SK-N-SH treated with all-trans-retinoic acid at 6 μM for 48 hours (cell line): ENCODE measurements around the gene LCA5.

Source experiments
- ATAC-seq: fragments of 200-7000 bp; cut with Tn5 transposase; 3 replicates; pipeline ENCODE4 v1.9.1; 2020; ENCODE audit warnings: mild to moderate bottlenecking, moderate library complexity
- ARNTL ChIP-seq: fragments of 450-650 bp; formaldehyde crosslinking; IDR thresholded peaks from 2 replicates; pipeline ENCODE4 v1.5.0; 2020; ENCODE audit warnings: low read depth, mild to moderate bottlenecking, moderate library complexity, borderline replicate concordance
- BACH2 ChIP-seq: fragments of 250-450 bp; sonication (Bioruptor Pico); IDR thresholded peaks from 2 replicates; pipeline ENCODE4 v1.9.0; 2021; ENCODE audit warnings: mild to moderate bottlenecking, borderline replicate concordance
- CREB5 ChIP-seq: fragments of 250-450 bp; sonication (Bioruptor Pico); IDR thresholded peaks from 2 replicates; pipeline ENCODE4 v1.5.1; 2020; ENCODE audit warnings: low read depth, mild to moderate bottlenecking, moderate library complexity
- CSDC2 ChIP-seq: fragments of 250-450 bp; sonication (Bioruptor Pico); IDR thresholded peaks from 2 replicates; pipeline ENCODE4 v1.5.0; 2020; ENCODE audit warnings: mild to moderate bottlenecking, moderate library complexity
- ESRRG ChIP-seq: fragments of 250-450 bp; sonication (Bioruptor Pico); IDR thresholded peaks from 2 replicates; pipeline ENCODE4 v1.6.1; 2021; ENCODE audit warnings: mild to moderate bottlenecking
- GLIS3 ChIP-seq: fragments of 250-450 bp; sonication (Bioruptor Pico); IDR thresholded peaks from 2 replicates; pipeline ENCODE4 v1.5.0; 2020; ENCODE audit warnings: mild to moderate bottlenecking, moderate library complexity
- ISL1 ChIP-seq: fragments of 250-450 bp; sonication (Bioruptor Pico); IDR thresholded peaks from 2 replicates; pipeline ENCODE4 v2.1.2; 2022; ENCODE audit warnings: mild to moderate bottlenecking, moderate library complexity
- OSR1 ChIP-seq: fragments of 250-450 bp; sonication (Bioruptor Pico); IDR thresholded peaks from 2 replicates; pipeline ENCODE4 v1.8.0; 2022; ENCODE audit warnings: moderate library complexity, mild to moderate bottlenecking, inconsistent platforms
- PATZ1 ChIP-seq: fragments of 250-450 bp; sonication (Bioruptor Pico); IDR thresholded peaks from 2 replicates; pipeline ENCODE4 v1.8.0; 2020; ENCODE audit warnings: mild to moderate bottlenecking, moderate library complexity, borderline replicate concordance
- PPARA ChIP-seq: fragments of 250-450 bp; sonication (Bioruptor Pico); IDR thresholded peaks from 2 replicates; pipeline ENCODE4 v1.5.0; 2020; ENCODE audit warnings: mild to moderate bottlenecking, borderline replicate concordance
- RARB ChIP-seq: fragments of 250-450 bp; sonication (Bioruptor Pico); IDR thresholded peaks from 2 replicates; pipeline ENCODE4 v1.8.0; 2021; ENCODE audit warnings: mild to moderate bottlenecking, moderate library complexity
- SNAI2 ChIP-seq: fragments of 250-450 bp; sonication (Bioruptor Pico); IDR thresholded peaks from 2 replicates; pipeline ENCODE4 v1.5.0; 2020; ENCODE audit warnings: mild to moderate bottlenecking, moderate library complexity
- TCF4 ChIP-seq: fragments of 250-450 bp; sonication (Bioruptor Pico); IDR thresholded peaks from 2 replicates; pipeline ENCODE4 v1.8.0; 2021; ENCODE audit warnings: mild to moderate bottlenecking, moderate library complexity, borderline replicate concordance
- TOX ChIP-seq: fragments of 250-450 bp; sonication (Bioruptor Pico); IDR thresholded peaks from 2 replicates; pipeline ENCODE4 v1.8.0; 2021; ENCODE audit warnings: mild to moderate bottlenecking, moderate library complexity, borderline replicate concordance
- ZFP3 ChIP-seq: fragments of 250-450 bp; sonication (Bioruptor Pico); IDR thresholded peaks from 2 replicates; pipeline ENCODE4 v1.5.0; 2020; ENCODE audit warnings: mild to moderate bottlenecking, moderate library complexity
- ZNF565 ChIP-seq: fragments of 450-650 bp; formaldehyde crosslinking; conservative IDR thresholded peaks from 2 replicates; pipeline ENCODE4 v1.5.0; 2020; ENCODE audit warnings: low read depth, mild to moderate bottlenecking, moderate library complexity
- ZNF70 ChIP-seq: fragments of 450-650 bp; formaldehyde crosslinking; IDR thresholded peaks from 2 replicates; pipeline ENCODE4 v1.5.0; 2020; ENCODE audit warnings: mild to moderate bottlenecking, moderate library complexity
- ZNF8 ChIP-seq: fragments of 450-650 bp; formaldehyde crosslinking; IDR thresholded peaks from 2 replicates; pipeline ENCODE4 v1.5.0; 2020; ENCODE audit warnings: mild to moderate bottlenecking, moderate library complexity
- TF ChIP-seq, protein P1 (sequence below): fragments of 250-450 bp; sonication (Bioruptor Pico); IDR thresholded peaks from 2 replicates; pipeline ENCODE4 v1.8.0; 2021; ENCODE audit warnings: low read depth, mild to moderate bottlenecking, moderate library complexity, borderline replicate concordance
- TF ChIP-seq, protein P2 (sequence below): fragments of 250-450 bp; sonication (Bioruptor Pico); IDR thresholded peaks from 2 replicates; pipeline ENCODE4 v1.5.1; 2021; ENCODE audit warnings: mild to moderate bottlenecking, moderate library complexity
- TF ChIP-seq, protein P3 (sequence below): fragments of 250-450 bp; sonication (Bioruptor Pico); IDR thresholded peaks from 2 replicates; pipeline ENCODE4 v1.5.0; 2020; ENCODE audit warnings: mild to moderate bottlenecking, moderate library complexity

The LCA5 gene

GRCh38 chr6:79524065-79524464, 13.2 kb downstream of the LCA5 start (continued):
- TF ChIP-seq, protein P1, sequence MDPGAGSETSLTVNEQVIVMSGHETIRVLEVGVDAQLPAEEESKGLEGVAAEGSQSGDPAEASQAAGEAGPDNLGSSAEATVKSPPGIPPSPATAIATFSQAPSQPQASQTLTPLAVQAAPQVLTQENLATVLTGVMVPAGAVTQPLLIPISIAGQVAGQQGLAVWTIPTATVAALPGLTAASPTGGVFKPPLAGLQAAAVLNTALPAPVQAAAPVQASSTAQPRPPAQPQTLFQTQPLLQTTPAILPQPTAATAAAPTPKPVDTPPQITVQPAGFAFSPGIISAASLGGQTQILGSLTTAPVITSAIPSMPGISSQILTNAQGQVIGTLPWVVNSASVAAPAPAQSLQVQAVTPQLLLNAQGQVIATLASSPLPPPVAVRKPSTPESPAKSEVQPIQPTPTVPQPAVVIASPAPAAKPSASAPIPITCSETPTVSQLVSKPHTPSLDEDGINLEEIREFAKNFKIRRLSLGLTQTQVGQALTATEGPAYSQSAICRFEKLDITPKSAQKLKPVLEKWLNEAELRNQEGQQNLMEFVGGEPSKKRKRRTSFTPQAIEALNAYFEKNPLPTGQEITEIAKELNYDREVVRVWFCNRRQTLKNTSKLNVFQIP, result no peak
- TF ChIP-seq CREB5 (CRISPR knock-in tag), result no peak

GRCh38 chr6:79522609-79523008, 14.6 kb downstream of the LCA5 start:
- ATAC-seq, result no peak
- TF ChIP-seq RARB (CRISPR knock-in tag) (no peak), CSDC2 (CRISPR knock-in tag) (no peak), ZFP3 (CRISPR knock-in tag) (no peak), PATZ1 (CRISPR knock-in tag) (no peak), ESRRG (CRISPR knock-in tag) (no peak), TCF4 (CRISPR knock-in tag) (no peak), OSR1 (CRISPR knock-in tag) (no peak), GLIS3 (no peak), ZNF565 (no peak), TOX (CRISPR knock-in tag) (no peak), BACH2 (CRISPR knock-in tag) (no peak), ZNF8 (CRISPR knock-in tag) (no peak), SNAI2 (CRISPR knock-in tag) (no peak), ARNTL (CRISPR knock-in tag) (no peak), ISL1 (CRISPR knock-in tag) (no peak), CREB5 (CRISPR knock-in tag) (no peak)
- TF ChIP-seq, protein P2, sequence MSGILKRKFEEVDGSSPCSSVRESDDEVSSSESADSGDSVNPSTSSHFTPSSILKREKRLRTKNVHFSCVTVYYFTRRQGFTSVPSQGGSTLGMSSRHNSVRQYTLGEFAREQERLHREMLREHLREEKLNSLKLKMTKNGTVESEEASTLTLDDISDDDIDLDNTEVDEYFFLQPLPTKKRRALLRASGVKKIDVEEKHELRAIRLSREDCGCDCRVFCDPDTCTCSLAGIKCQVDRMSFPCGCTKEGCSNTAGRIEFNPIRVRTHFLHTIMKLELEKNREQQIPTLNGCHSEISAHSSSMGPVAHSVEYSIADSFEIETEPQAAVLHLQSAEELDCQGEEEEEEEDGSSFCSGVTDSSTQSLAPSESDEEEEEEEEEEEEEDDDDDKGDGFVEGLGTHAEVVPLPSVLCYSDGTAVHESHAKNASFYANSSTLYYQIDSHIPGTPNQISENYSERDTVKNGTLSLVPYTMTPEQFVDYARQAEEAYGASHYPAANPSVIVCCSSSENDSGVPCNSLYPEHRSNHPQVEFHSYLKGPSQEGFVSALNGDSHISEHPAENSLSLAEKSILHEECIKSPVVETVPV (CRISPR knock-in tag), result no peak
- TF ChIP-seq, protein P1, result no peak

DNA sequence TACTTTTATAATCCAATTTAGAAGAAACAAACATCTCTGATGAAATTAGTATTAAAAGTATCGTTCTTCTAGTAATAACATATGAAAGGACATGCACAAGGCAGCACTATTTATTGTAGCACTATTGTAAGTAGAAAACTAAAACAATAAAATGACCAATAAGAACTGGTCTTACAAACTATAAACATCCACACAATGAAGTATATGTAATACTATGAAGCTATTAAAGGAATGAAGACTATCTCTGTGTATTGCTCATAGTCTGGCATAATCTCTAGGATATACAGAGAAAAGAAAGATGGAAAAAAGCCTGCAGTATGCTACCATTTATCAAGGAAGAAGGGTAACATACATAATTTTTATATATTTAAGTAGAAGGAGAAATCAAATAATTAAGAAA, 16.7 kb downstream of the LCA5 start:
- no peak for ATAC-seq
- no peak for TF ChIP-seq GLIS3
- TF ChIP-seq, protein P1, result no peak
- no peak for TF ChIP-seq ZNF565
- no peak for TF ChIP-seq ZNF8 (CRISPR knock-in tag)
- no peak for TF ChIP-seq TOX (CRISPR knock-in tag)
- TF ChIP-seq PPARA (CRISPR knock-in tag), result no peak
- TF ChIP-seq PATZ1 (CRISPR knock-in tag), result no peak
- TF ChIP-seq ZNF70, result no peak
- no peak for TF ChIP-seq RARB (CRISPR knock-in tag)
- no peak for TF ChIP-seq ISL1 (CRISPR knock-in tag)
- no peak for TF ChIP-seq SNAI2 (CRISPR knock-in tag)
- TF ChIP-seq, protein P3, sequence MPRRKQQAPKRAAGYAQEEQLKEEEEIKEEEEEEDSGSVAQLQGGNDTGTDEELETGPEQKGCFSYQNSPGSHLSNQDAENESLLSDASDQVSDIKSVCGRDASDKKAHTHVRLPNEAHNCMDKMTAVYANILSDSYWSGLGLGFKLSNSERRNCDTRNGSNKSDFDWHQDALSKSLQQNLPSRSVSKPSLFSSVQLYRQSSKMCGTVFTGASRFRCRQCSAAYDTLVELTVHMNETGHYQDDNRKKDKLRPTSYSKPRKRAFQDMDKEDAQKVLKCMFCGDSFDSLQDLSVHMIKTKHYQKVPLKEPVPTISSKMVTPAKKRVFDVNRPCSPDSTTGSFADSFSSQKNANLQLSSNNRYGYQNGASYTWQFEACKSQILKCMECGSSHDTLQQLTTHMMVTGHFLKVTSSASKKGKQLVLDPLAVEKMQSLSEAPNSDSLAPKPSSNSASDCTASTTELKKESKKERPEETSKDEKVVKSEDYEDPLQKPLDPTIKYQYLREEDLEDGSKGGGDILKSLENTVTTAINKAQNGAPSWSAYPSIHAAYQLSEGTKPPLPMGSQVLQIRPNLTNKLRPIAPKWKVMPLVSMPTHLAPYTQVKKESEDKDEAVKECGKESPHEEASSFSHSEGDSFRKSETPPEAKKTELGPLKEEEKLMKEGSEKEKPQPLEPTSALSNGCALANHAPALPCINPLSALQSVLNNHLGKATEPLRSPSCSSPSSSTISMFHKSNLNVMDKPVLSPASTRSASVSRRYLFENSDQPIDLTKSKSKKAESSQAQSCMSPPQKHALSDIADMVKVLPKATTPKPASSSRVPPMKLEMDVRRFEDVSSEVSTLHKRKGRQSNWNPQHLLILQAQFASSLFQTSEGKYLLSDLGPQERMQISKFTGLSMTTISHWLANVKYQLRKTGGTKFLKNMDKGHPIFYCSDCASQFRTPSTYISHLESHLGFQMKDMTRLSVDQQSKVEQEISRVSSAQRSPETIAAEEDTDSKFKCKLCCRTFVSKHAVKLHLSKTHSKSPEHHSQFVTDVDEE (CRISPR knock-in tag), result no peak
- TF ChIP-seq ZFP3 (CRISPR knock-in tag), result no peak
